Esophagus mucosa (tissue), 1 donor: ENCODE data around the gene CARF. TPM values are rescaled to one million over a fixed set of nuclear protein-coding genes. Genes with fewer than 3 reads are reported as not detected.
"Not testable (repeated sequence)": the region's sequence is repeated elsewhere in the genome, so short reads cannot be mapped to it uniquely, and the experiment has no call there.

ENCODE experiments used
- ATAC-seq: fragments of 200-7000 bp; cut with Tn5 transposase; one replicate; pipeline ENCODE4 v1.9.1; 2020
- total RNA-seq: library from RNA; stranded (reverse); gene quantifications from one replicate; pipeline ENCODE4 v1.2.4, GENCODE V29; 2023
- donor health status: DM: yes; HTN: yes; CAD: no.

CARF gene
- total RNA-seq, 1 donor from 2014 or later, result 6.6 TPM

GRCh38 chr2:202938960-202939359 is 26.9 kb downstream of the CARF start:
- ATAC-seq, result no peak

- ATAC-seq, result no peak
Measured at GRCh38 chr2:202941771-202942170, 29.7 kb downstream of the CARF start.

GRCh38 chr2:202944408-202944807 is 32.3 kb downstream of the CARF start:
- ATAC-seq, result no peak

- no peak for ATAC-seq
Measured at GRCh38 chr2:202944816-202945215, 32.7 kb downstream of the CARF start.

- ATAC-seq, result no peak
Measured at GRCh38 chr2:202945497-202945896, 33.4 kb downstream of the CARF start.

- not testable (repeated sequence) for ATAC-seq
Measured at GRCh38 chr2:202949333-202949732, 37.3 kb downstream of the CARF start.

- ATAC-seq, result peak; percentile 53
Measured at GRCh38 chr2:202950592-202950991, 38.5 kb downstream of the CARF start.

GRCh38 chr2:202960524-202960923 is 48.4 kb downstream of the CARF start:
- no peak for ATAC-seq

GRCh38 chr2:202963712-202964111 is 51.6 kb downstream of the CARF start:
- no peak for ATAC-seq

- no peak for ATAC-seq
Measured at GRCh38 chr2:202965810-202966460, 53.9 kb downstream of the CARF start.

GRCh38 chr2:202969404-202969803 is 57.3 kb downstream of the CARF start:
- ATAC-seq, result not testable (repeated sequence)

- ATAC-seq, result no peak
Measured at GRCh38 chr2:202976809-202977208, 64.7 kb downstream of the CARF start.

- ATAC-seq, result no peak
Measured at GRCh38 chr2:202982779-202983491, 70.9 kb downstream of the CARF start.

GRCh38 chr2:202989749-202990148 is 77.7 kb downstream of the CARF start:
- no peak for ATAC-seq

- ATAC-seq, result no peak
Measured at GRCh38 chr2:202990501-202990900, 78.4 kb downstream of the CARF start.

- peak; percentile 62 for ATAC-seq
Measured at GRCh38 chr2:202997113-202997512, 85.0 kb downstream of the CARF start.

- ATAC-seq, result peak; percentile 57
Measured at GRCh38 chr2:203002054-203002821, 90.2 kb downstream of the CARF start.

GRCh38 chr2:203003716-203004115 is 91.6 kb downstream of the CARF start:
- no peak for ATAC-seq

- ATAC-seq, result peak; percentile 99
Measured at GRCh38 chr2:203014456-203015199, 102.6 kb downstream of the CARF start, which contains the start of gene NBEAL1. TSS of gene NBEAL1 (plus strand) at chr2:203014875. CDS start at chr2:203016385, 1,510 bp downstream.

- no peak for ATAC-seq
Measured at GRCh38 chr2:203016716-203017115, 104.6 kb downstream of the CARF start.

GRCh38 chr2:203018181-203018580 is 106.1 kb downstream of the CARF start:
- no peak for ATAC-seq

- no peak for ATAC-seq
Measured at GRCh38 chr2:203019142-203019541, 107.1 kb downstream of the CARF start.

GRCh38 chr2:203021991-203022390 is 109.9 kb downstream of the CARF start:
- ATAC-seq, result no peak
